ENCODE measurements around the gene CFAP70. TPM values are rescaled to one million over a fixed set of nuclear protein-coding genes. Genes with fewer than 3 reads are reported as not detected.

Gene CFAP70
- total RNA-seq, 1 donor from 2014 or later: 1.5 TPM

DNA sequence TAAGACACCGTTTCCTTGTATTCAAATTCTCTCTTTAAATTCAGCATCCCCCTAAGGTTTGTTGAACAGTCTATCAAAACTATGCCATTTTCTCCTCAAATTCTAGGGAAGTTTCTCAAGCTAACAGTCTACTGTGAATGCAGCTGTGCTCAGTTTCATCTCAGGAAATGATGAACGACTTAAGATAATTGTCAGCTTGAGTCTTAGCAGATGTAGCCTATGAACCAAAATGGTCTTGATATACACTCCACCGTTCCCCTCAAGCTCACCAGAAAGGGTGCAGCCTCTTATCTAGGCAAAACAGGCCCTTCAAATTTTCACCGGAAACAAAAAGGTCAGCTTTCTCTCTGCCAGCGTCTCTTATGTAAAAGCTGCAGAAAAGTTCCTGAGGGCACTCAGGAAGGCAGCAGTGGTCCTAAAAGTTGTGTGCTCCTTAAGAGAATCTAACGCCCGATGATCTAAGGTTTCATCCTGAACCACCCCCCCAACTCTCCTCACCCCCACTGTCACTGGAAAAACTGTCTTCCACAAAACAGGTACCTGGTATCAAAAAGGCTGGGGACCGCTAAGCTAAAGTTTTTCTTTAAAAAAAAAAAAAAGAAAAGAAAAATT is 113.7 kb downstream of the CFAP70 start:
- peaks cover 32% of the 10 kb centered on the region for H3K4me1 ChIP-seq
- intact Hi-C loops (cut with DNase I): no loop called here
- peaks cover 0 to 43% of the 10 kb centered on the region in 2 donors for H3K36me3 ChIP-seq
- H3K27ac ChIP-seq: no peak overlapping the region
- DNase-seq (ENCODE audit: extremely low spot score in 2 of 2): no peak
- H3K9me3 ChIP-seq: no peaks in the 10 kb centered on the region
- no peak for TF ChIP-seq POLR2A (IDR thresholded peaks at IDR 0.05)
- TF ChIP-seq, protein P1, sequence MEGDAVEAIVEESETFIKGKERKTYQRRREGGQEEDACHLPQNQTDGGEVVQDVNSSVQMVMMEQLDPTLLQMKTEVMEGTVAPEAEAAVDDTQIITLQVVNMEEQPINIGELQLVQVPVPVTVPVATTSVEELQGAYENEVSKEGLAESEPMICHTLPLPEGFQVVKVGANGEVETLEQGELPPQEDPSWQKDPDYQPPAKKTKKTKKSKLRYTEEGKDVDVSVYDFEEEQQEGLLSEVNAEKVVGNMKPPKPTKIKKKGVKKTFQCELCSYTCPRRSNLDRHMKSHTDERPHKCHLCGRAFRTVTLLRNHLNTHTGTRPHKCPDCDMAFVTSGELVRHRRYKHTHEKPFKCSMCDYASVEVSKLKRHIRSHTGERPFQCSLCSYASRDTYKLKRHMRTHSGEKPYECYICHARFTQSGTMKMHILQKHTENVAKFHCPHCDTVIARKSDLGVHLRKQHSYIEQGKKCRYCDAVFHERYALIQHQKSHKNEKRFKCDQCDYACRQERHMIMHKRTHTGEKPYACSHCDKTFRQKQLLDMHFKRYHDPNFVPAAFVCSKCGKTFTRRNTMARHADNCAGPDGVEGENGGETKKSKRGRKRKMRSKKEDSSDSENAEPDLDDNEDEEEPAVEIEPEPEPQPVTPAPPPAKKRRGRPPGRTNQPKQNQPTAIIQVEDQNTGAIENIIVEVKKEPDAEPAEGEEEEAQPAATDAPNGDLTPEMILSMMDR (IDR thresholded peaks at IDR 0.05): no peak
- no peak for TF ChIP-seq POLR2AphosphoS5 (IDR thresholded peaks at IDR 0.05; ENCODE audit: insufficient read depth in 1 of 2, low read depth in 1 of 2)
- no peaks in the 10 kb centered on the region for H3K27me3 ChIP-seq
- H3K4me3 ChIP-seq: no peak overlapping the region

GRCh38 chr10:73239908-73240307 is 118.8 kb downstream of the CFAP70 start:
- Histone ChIP-seq H3K27me3 (no peaks in the 10 kb centered on the region), H3K9me3 (no peaks in the 10 kb centered on the region), H3K27ac (no peak overlapping the region), H3K36me3 (peaks cover 0 to 50% of the 10 kb centered on the region in 2 donors), H3K4me3 (no peak overlapping the region), H3K4me1 (peaks cover 7% of the 10 kb centered on the region)
- TF ChIP-seq POLR2AphosphoS5 (IDR thresholded peaks at IDR 0.05; ENCODE audit: insufficient read depth in 1 of 2, low read depth in 1 of 2) (no peak), POLR2A (IDR thresholded peaks at IDR 0.05) (no peak)
- TF ChIP-seq, protein P1 (IDR thresholded peaks at IDR 0.05): no peak
- DNase-seq (ENCODE audit: extremely low spot score in 2 of 2): no peak
- intact Hi-C loops (cut with DNase I): no loop called here

- intact Hi-C loops (cut with DNase I): no loop called here
- Histone ChIP-seq H3K36me3 (peaks cover 0 to 57% of the 10 kb centered on the region in 2 donors), H3K9me3 (no peaks in the 10 kb centered on the region), H3K27me3 (no peaks in the 10 kb centered on the region), H3K27ac (no peak overlapping the region), H3K4me3 (no peak overlapping the region), H3K4me1 (peaks cover 5% of the 10 kb centered on the region)
- no peak for DNase-seq (ENCODE audit: extremely low spot score in 2 of 2)
- TF ChIP-seq POLR2A (IDR thresholded peaks at IDR 0.05) (no peak), POLR2AphosphoS5 (IDR thresholded peaks at IDR 0.05; ENCODE audit: insufficient read depth in 1 of 2, low read depth in 1 of 2) (no peak)
- TF ChIP-seq, protein P1 (IDR thresholded peaks at IDR 0.05): no peak
These were observed 119.6 kb downstream of the CFAP70 start for GRCh38 chr10:73238990-73239566.

GRCh38 chr10:73234695-73235094 is 124.0 kb downstream of the CFAP70 start:
- DNase-seq (ENCODE audit: extremely low spot score in 2 of 2): no peak
- H3K9me3 ChIP-seq: no peaks in the 10 kb centered on the region
- H3K4me1 ChIP-seq: no peaks in the 10 kb centered on the region
- H3K27me3 ChIP-seq: no peaks in the 10 kb centered on the region
- intact Hi-C loops (cut with DNase I): no loop called here
- TF ChIP-seq, protein P1 (IDR thresholded peaks at IDR 0.05): no peak
- TF ChIP-seq POLR2AphosphoS5 (IDR thresholded peaks at IDR 0.05; ENCODE audit: insufficient read depth in 1 of 2, low read depth in 1 of 2): no peak
- TF ChIP-seq POLR2A (IDR thresholded peaks at IDR 0.05): no peak
- no peak overlapping the region for H3K4me3 ChIP-seq
- H3K27ac ChIP-seq: no peak overlapping the region
- peaks cover 0 to 39% of the 10 kb centered on the region in 2 donors for H3K36me3 ChIP-seq

DNA sequence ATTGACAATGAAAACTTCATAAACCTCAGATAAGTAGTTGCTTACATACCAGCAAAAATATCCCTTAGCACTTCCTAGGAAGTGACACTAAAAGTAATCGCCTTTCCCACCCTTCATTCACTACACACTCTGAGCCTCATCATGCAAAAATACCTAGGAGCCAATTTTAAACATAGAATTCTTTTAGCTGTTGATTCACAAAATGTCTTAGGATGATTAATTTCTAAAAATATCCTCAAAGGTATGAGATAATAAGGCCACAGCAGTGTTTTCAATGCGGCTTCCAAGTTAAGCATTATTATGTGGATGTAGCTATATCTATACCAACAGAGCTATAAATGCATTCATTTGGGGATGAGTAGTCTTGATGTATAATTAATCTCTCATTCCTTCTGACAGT is 124.8 kb downstream of the CFAP70 start:
- Histone ChIP-seq H3K9me3 (no peaks in the 10 kb centered on the region), H3K27ac (no peak overlapping the region), H3K36me3 (peaks cover 0 to 39% of the 10 kb centered on the region in 2 donors), H3K4me3 (no peak overlapping the region), H3K27me3 (no peaks in the 10 kb centered on the region), H3K4me1 (no peaks in the 10 kb centered on the region)
- no peak for DNase-seq (ENCODE audit: extremely low spot score in 2 of 2)
- TF ChIP-seq POLR2A (IDR thresholded peaks at IDR 0.05) (no peak), POLR2AphosphoS5 (IDR thresholded peaks at IDR 0.05; ENCODE audit: insufficient read depth in 1 of 2, low read depth in 1 of 2) (no peak)
- TF ChIP-seq, protein P1 (IDR thresholded peaks at IDR 0.05): no peak
- intact Hi-C loops (cut with DNase I): no loop called here
